HG03442 (cell line): Measurements from ENCODE around the gene GOLM1.

ENCODE experiments used
- ATAC-seq: cut with Tn5 transposase; IDR thresholded peaks from one replicate; pipeline ENCODE4 v1.9.1; 2021; ENCODE audit warnings: mild to moderate bottlenecking, moderate library complexity; ENCODE audit not compliant: unreplicated experiment

GOLM1 gene

GRCh38 chr9:85994191-85994590 lies 105.2 kb downstream of the GOLM1 start:
- ATAC-seq = no peak

GRCh38 chr9:85987236-85987635 lies 112.1 kb downstream of the GOLM1 start:
- no peak for ATAC-seq

- ATAC-seq = no peak
Measured at GRCh38 chr9:85984457-85984856, 114.9 kb downstream of the GOLM1 start.

DNA sequence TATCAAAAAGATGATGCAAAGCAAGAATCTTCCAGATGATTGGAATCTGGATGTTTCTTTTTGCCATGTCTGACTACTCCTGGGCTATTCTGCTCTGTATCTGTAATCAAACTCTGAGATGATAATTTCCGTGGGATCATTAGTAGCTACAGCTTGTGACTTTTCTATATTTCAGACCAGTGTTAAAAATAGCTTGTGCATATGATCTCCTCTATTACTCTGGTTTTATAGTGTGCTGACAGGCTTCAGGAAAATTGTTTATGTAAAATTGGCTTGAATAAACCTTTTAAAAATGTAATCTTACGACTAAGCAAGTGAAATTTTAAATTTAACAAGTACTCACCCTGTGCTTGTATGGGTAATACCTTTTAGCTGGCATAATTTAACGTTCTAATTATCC lies 118.0 kb downstream of the GOLM1 start:
- no peak for ATAC-seq

GRCh38 chr9:85978496-85978895 lies 120.9 kb downstream of the GOLM1 start:
- ATAC-seq = no peak
